HepG2 (cell line): ENCODE measurements around the gene PSMB10. TPM values are rescaled to one million over a fixed set of nuclear protein-coding genes. Genes with fewer than 3 reads are reported as not detected.
A peak's percentile ranks its signal among the peaks of the same experiment; 100 is the strongest.
"Not testable (repeated sequence)": the region's sequence is repeated elsewhere in the genome, so short reads cannot be mapped to it uniquely, and the experiment has no call there.

ENCODE experiments used
- ATAC-seq: fragments of 200-7000 bp; cut with Tn5 transposase; 3 replicates; pipeline ENCODE4 v1.9.1; 2020; ENCODE audit warnings: mild to moderate bottlenecking, moderate library complexity
- BruUV-seq: library from RNA; stranded (reverse); fragments of 400-500 nt; replicated peaks from 2 replicates; lab custom pipeline; 2021; lab: Mats Ljungman, UMichigan
- CTCF ChIA-PET: fragments of 300-600 bp; formaldehyde crosslinking; extraction: SDS; loops from one replicate; lab custom pipeline; 2021; ENCODE audit warnings: low total read pairs, inconsistent platforms, low intra/inter-chr PET ratio; lab: Yijun Ruan, JAX
- POLR2A ChIA-PET: fragments of 350-600 bp; sonication (Branson Sonifier 250); formaldehyde crosslinking; loops from one replicate; lab custom pipeline; 2020; ENCODE audit warnings: antibody characterized with exemption, inconsistent platforms; lab: Yijun Ruan, JAX
- DNase-seq: peaks from one replicate; pipeline ENCODE4 v3.0.0-alpha.2; 2015; ENCODE audit warnings: low spot score
- FAIRE-seq: peaks from 3 replicates; lab custom pipeline; 2011; peaks lifted over from hg19 to GRCh38; lab: Jason Lieb, UNC
- H2AFZ ChIP-seq: one replicate; pipeline ENCODE4 v1.6.1; 2011; ENCODE audit warnings: low read length, inconsistent platforms
- H3K27ac ChIP-seq: fragments of 300-600 bp; 3 replicates; pipeline ENCODE4 v1.8.0; 2011; ENCODE audit warnings: mixed run types, mild to moderate bottlenecking, mixed read lengths, low read length, inconsistent platforms; ENCODE audit not compliant: insufficient read depth; ENCODE audit errors: extremely low read length
- H3K27me3 ChIP-seq, 2 experiments: fragments of 200-600 bp in 1 of 2; 2 replicates in 1 of 2; 3 replicates in 1 of 2; pipeline versions ENCODE4 v1.6.0 to v1.8.0; 2011; ENCODE audit warnings: low read length in 2 of 2, mild to moderate bottlenecking in 2 of 2, moderate library complexity in 2 of 2, inconsistent platforms in 1 of 2; ENCODE audit not compliant: insufficient read depth in 2 of 2, control insufficient read depth in 1 of 2
- H3K36me3 ChIP-seq, 2 experiments: fragments of 200-600 bp in 1 of 2; replicated peaks in 1 of 2; 2 replicates in 1 of 2; 3 replicates in 1 of 2; pipeline versions ENCODE4 v1.5.1 to v1.8.0; 2011; ENCODE audit warnings: low read length in 2 of 2, inconsistent platforms in 1 of 2; ENCODE audit not compliant: insufficient read depth in 2 of 2, control insufficient read depth in 1 of 2
- H3K4me1 ChIP-seq: 2 replicates; pipeline ENCODE4 v1.5.1; 2012; ENCODE audit warnings: low read length, inconsistent platforms; ENCODE audit not compliant: insufficient read depth
- H3K4me2 ChIP-seq: 2 replicates; pipeline ENCODE4 v1.6.0; 2011; ENCODE audit warnings: low read depth, low read length, inconsistent platforms
- H3K4me3 ChIP-seq, 3 experiments: fragments of 200-600 bp in 1 of 3; sonication (generic), shearing (Covaris generic) in 1 of 3; replicated peaks in 1 of 3; 2 replicates each; pipeline ENCODE4 v1.5.1; 2011 to 2016; ENCODE audit warnings: low read length in 3 of 3, inconsistent platforms in 2 of 3, low read depth in 2 of 3, mild to moderate bottlenecking in 2 of 3, control low read depth in 1 of 3, mixed read lengths in 1 of 3; ENCODE audit not compliant: insufficient read depth in 1 of 3
- H3K79me2 ChIP-seq: one replicate; pipeline ENCODE4 v1.6.1; 2011; ENCODE audit warnings: low read length, inconsistent platforms; ENCODE audit not compliant: insufficient read depth
- H3K9ac ChIP-seq: 2 replicates; pipeline ENCODE4 v1.6.0; 2011; ENCODE audit warnings: mild to moderate bottlenecking, low read depth, low read length, inconsistent platforms; ENCODE audit not compliant: insufficient read depth
- H3K9me3 ChIP-seq: 2 replicates; pipeline ENCODE4 v1.5.1; 2012; ENCODE audit warnings: mild to moderate bottlenecking, low read length
- H4K20me1 ChIP-seq: 2 replicates; pipeline ENCODE4 v1.6.0; 2011; ENCODE audit warnings: inconsistent platforms, mild to moderate bottlenecking, low read length, moderate library complexity; ENCODE audit not compliant: insufficient read depth
- EED ChIP-seq: sonication (generic); formaldehyde crosslinking; IDR thresholded peaks from 2 replicates; pipeline ENCODE4 v1.5.0; 2020; ENCODE audit warnings: mild to moderate bottlenecking, missing genetic modification reagents
- YEATS4 ChIP-seq: sonication (generic); formaldehyde crosslinking; IDR thresholded peaks from 2 replicates; pipeline ENCODE4 v1.4.0; 2020; ENCODE audit warnings: missing genetic modification reagents, borderline replicate concordance
- ZNF20 ChIP-seq: sonication (generic); formaldehyde crosslinking; IDR thresholded peaks from 2 replicates; pipeline ENCODE4 v1.4.0; 2020; ENCODE audit warnings: mild to moderate bottlenecking, moderate library complexity, missing genetic modification reagents
- ZNF441 ChIP-seq: sonication (generic); formaldehyde crosslinking; IDR thresholded peaks from 2 replicates; pipeline ENCODE4 v1.7.0; 2021; ENCODE audit warnings: missing genetic modification reagents, borderline replicate concordance
- ZNF501 ChIP-seq: sonication (generic); formaldehyde crosslinking; IDR thresholded peaks from 2 replicates; pipeline ENCODE4 v1.5.1; 2020; ENCODE audit warnings: mild to moderate bottlenecking, moderate library complexity, missing genetic modification reagents
- WGBS: methylation state at CpG from one replicate; pipeline ENCODE4 v1.1.6; 2017; ENCODE audit warnings: low lambda C conversion rate; 5-methylcytosine and 5-hydroxymethylcytosine counted together
- in situ Hi-C: cut with HindIII; loops from 2 replicates; pipeline ENCODE4 v1.10.0; 2017; ENCODE audit warnings: low pct_unique_long_range_greater_than_20kb; ENCODE audit not compliant: extremely low pct_ligation_motif_present
- intact Hi-C: fragments of 100-400 bp; cut with micrococcal nuclease; formaldehyde crosslinking; loops from one replicate; pipeline ENCODE4 v1.10.0; 2022; ENCODE audit not compliant: unreplicated experiment
- polyA plus RNA-seq, 8 experiments: library from polyadenylated mRNA; depleted of rRNA in 3 of 8; stranded (reverse) in 7 of 8; unstranded in 1 of 8; fragments of >200 nt; fragmentation: Illumina TruSeq in 4 of 8; extraction: Trizol in 4 of 8; gene quantifications; 2 replicates each; pipeline versions ENCODE4 v1.2.1 to v1.2.3, GENCODE V29; 2011 to 2016; ENCODE audit warnings: low read depth in 4 of 8, missing spikeins in 1 of 8, mixed read lengths in 1 of 8; ENCODE audit not compliant: insufficient read depth in 1 of 8
- total RNA-seq, 5 experiments: library from RNA; depleted of rRNA; stranded (reverse); fragments of >200 nt; fragmentation: Illumina TruSeq; extraction: Trizol; gene quantifications; 2 replicates each; pipeline ENCODE4 v1.2.3, GENCODE V29; 2016; ENCODE audit warnings: low read depth in 1 of 5
- TF ChIP-seq, protein P1 (sequence below): sonication (generic); formaldehyde crosslinking; IDR thresholded peaks from 2 replicates; pipeline ENCODE4 v1.4.0; 2020; ENCODE audit warnings: missing genetic modification reagents, mild to moderate bottlenecking, borderline replicate concordance
- TF ChIP-seq, protein P2 (sequence below): sonication (generic); formaldehyde crosslinking; conservative IDR thresholded peaks from 2 replicates; pipeline ENCODE4 v1.4.0; 2020; ENCODE audit warnings: missing genetic modification reagents

PSMB10 gene
- total and polyA plus RNA-seq, 2 of the 13 experiments (the other 11 are each of a cell fraction or from before 2014, with no cell fraction given) = 12.7 to 65.9 TPM

DNA sequence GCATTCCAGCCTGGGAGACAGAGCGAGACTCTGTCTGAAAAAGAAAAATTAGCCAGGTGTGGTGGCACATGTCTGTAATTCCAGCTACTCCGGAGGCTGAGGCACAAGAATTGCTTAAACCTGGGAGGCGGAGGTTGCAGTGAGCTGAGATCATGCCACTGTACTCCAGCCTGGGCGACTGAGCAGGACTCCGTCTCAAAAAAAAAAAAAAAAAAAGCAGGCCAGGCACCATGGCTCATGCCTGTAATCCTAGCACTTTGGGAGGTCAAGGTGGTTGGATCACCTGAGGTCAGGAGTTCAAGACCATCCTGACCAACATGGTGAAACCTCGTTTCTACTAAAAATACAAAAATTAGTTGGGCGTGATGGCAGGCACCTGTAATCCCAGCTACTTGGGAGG lies 35.6 kb upstream of the PSMB10 start:
- BruUV-seq, DNase-seq, H3K27ac ChIP-seq, H3K4me3 ChIP-seq, H4K20me1 ChIP-seq, H3K9me3 ChIP-seq, FAIRE-seq, H2AFZ ChIP-seq, H3K36me3 ChIP-seq, CTCF ChIA-PET, intact Hi-C loops, H3K9ac ChIP-seq, ATAC-seq, in situ Hi-C loops, POLR2A ChIA-PET, H3K4me2 ChIP-seq: not testable (repeated sequence)
- Histone ChIP-seq H3K79me2 (peaks cover 15% of the 10 kb centered on the region), H3K4me1 (peaks cover 56% of the 10 kb centered on the region), H3K27me3 (peaks cover 5 to 27% of the 10 kb centered on the region in 2 experiments; a peak in 4 of 5 replicates)
- TF ChIP-seq, protein P1, sequence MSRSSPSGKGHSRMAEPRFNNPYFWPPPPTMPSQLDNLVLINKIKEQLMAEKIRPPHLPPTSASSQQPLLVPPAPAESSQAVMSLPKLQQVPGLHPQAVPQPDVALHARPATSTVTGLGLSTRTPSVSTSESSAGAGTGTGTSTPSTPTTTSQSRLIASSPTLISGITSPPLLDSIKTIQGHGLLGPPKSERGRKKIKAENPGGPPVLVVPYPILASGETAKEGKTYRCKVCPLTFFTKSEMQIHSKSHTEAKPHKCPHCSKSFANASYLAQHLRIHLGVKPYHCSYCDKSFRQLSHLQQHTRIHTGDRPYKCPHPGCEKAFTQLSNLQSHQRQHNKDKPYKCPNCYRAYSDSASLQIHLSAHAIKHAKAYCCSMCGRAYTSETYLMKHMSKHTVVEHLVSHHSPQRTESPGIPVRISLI (CRISPR knock-in tag) = peak; percentile 45; the same call in 1 of the 2 replicates
- TF ChIP-seq EED (peak; percentile 43; the same call in 1 of the 2 replicates), ZNF441 (CRISPR knock-in tag) (peak; percentile 97)
- WGBS = 43% methylated on average over 7 of the region's 7 CpGs

DNA sequence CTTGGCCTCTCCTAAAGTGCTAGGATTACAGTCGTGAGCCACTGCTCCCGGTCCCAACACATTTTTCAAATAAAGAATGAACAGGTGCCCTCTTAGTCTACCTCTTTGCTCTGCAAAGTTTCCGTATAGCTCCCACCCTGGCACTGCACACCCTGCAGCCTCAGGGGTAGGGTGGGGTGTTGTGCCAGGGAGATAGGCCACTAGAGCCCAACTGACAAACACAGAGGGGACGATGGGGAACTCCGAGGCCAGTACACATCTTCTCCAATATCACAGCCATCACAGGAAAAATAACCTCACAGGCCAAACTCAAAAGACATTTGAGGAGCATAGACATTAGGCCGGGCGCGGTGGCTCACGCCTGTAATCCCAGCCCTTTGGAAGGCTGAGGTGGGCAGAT lies 34.5 kb upstream of the PSMB10 start:
- Histone ChIP-seq H3K4me2 (peak overlapping the region; percentile 14; the same call in 1 of the 2 replicates), H3K9me3 (no peaks in the 10 kb centered on the region), H3K36me3 (no peaks in the 10 kb centered on the region), H3K27ac (no peak overlapping the region), H4K20me1 (peaks cover 7% of the 10 kb centered on the region; the same call in 1 of the 2 replicates), H3K4me3 (no peak overlapping the region), H3K9ac (no peak overlapping the region), H3K4me1 (peaks cover 56% of the 10 kb centered on the region), H2AFZ (no peak overlapping the region), H3K27me3 (peaks cover 3 to 15% of the 10 kb centered on the region in 2 experiments; a peak in 4 of 5 replicates), H3K79me2 (peaks cover 26% of the 10 kb centered on the region)
- intact Hi-C loops = no loop called here
- in situ Hi-C loops = no loop called here
- BruUV-seq = no TSS peak
- no peak for DNase-seq
- POLR2A ChIA-PET = interaction anchor here (3.7 kb wide), 1 partner anchor 35 kb away, joined by 18 read pairs; the partner anchor contains the start of gene PSMB10
- CTCF ChIA-PET = no interaction called here
- ATAC-seq = no peak
- TF ChIP-seq ZNF501 (CRISPR knock-in tag) (0 out of 2 replicates have a peak, but pooled peaks have one; percentile 35), YEATS4 (CRISPR knock-in tag) (no peak), ZNF20 (CRISPR knock-in tag) (0 out of 2 replicates have a peak, but pooled peaks have one; percentile 1)
- TF ChIP-seq, protein P2, sequence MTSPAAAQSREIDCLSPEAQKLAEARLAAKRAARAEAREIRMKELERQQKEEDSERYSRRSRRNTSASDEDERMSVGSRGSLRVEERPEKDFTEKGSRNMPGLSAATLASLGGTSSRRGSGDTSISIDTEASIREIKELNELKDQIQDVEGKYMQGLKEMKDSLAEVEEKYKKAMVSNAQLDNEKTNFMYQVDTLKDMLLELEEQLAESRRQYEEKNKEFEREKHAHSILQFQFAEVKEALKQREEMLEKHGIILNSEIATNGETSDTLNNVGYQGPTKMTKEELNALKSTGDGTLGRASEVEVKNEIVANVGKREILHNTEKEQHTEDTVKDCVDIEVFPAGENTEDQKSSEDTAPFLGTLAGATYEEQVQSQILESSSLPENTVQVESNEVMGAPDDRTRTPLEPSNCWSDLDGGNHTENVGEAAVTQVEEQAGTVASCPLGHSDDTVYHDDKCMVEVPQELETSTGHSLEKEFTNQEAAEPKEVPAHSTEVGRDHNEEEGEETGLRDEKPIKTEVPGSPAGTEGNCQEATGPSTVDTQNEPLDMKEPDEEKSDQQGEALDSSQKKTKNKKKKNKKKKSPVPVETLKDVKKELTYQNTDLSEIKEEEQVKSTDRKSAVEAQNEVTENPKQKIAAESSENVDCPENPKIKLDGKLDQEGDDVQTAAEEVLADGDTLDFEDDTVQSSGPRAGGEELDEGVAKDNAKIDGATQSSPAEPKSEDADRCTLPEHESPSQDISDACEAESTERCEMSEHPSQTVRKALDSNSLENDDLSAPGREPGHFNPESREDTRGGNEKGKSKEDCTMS (CRISPR knock-in tag) = no peak
- WGBS = 56% methylated on average over 9 of the region's 9 CpGs
- FAIRE-seq = no peak
